Breast epithelium (tissue), 3 donors: ENCODE data around the gene PDS5A.

Experiments
- CTCF ChIP-seq, 3 donors: fragments of 450-650 bp; IDR thresholded peaks; one replicate each; pipeline ENCODE4 v1.5.1; 2016 to 2017; ENCODE audit warnings: antibody characterized with exemption in 3 of 3, mild to moderate bottlenecking in 3 of 3, moderate library complexity in 3 of 3
- POLR2A ChIP-seq: fragments of 450-650 bp; IDR thresholded peaks from one replicate; pipeline ENCODE4 v1.6.1; 2016; ENCODE audit warnings: antibody characterized with exemption, mild to moderate bottlenecking, moderate library complexity
- POLR2AphosphoS5 ChIP-seq, 3 donors: sonication (generic); formaldehyde crosslinking; IDR thresholded peaks; one replicate each; pipeline ENCODE4 v1.6.1; 2017; ENCODE audit warnings: antibody characterized with exemption in 3 of 3

GRCh38 chr4:39900966-39901365 is 76.7 kb downstream of the PDS5A start:
- no peak for TF ChIP-seq CTCF (IDR thresholded peaks at IDR 0.05)
- TF ChIP-seq POLR2AphosphoS5 (IDR thresholded peaks at IDR 0.05), result no peak
- no peak for TF ChIP-seq POLR2A
